Right atrium auricular region (tissue), 2 donors: ENCODE measurements around the gene GALNT10. TPM values are rescaled to one million over a fixed set of nuclear protein-coding genes. Genes with fewer than 3 reads are reported as not detected.

Experiments used
- DNase-seq: peaks from one replicate; pipeline ENCODE4 v3.0.0-alpha.2; 2019; ENCODE audit warnings: low spot score
- H3K27ac ChIP-seq, 2 donors: fragments of 200-600 bp; sonication (generic); 1 replicate in 1 of 2; 2 replicates in 1 of 2; pipeline ENCODE4 v1.5.1; 2016 to 2019
- H3K27me3 ChIP-seq, 2 donors: fragments of 200-600 bp; sonication (generic); one replicate each; pipeline versions ENCODE4 v1.5.1 to v1.6.0; 2017 to 2019
- H3K36me3 ChIP-seq: fragments of 200-600 bp; sonication (generic); one replicate; pipeline ENCODE4 v1.5.1; 2016
- H3K4me1 ChIP-seq, 2 donors: fragments of 200-600 bp; sonication (generic); one replicate each; pipeline versions ENCODE4 v1.5.1 to v1.6.0; 2017 to 2019
- H3K4me3 ChIP-seq, 2 donors: fragments of 200-600 bp; sonication (generic); 1 replicate in 1 of 2; 2 replicates in 1 of 2; pipeline ENCODE4 v1.5.1; 2017 to 2019; ENCODE audit warnings: mild to moderate bottlenecking in 1 of 2, moderate library complexity in 1 of 2
- H3K9me3 ChIP-seq, 2 donors: fragments of 200-600 bp; sonication (generic); one replicate each; pipeline ENCODE4 v1.5.1; 2019
- total RNA-seq, 2 donors: library from RNA; depleted of rRNA; stranded (reverse); fragments of >200 nt; gene quantifications; one replicate each; pipeline ENCODE4 v1.1.0, GENCODE V29; 2016
- TF ChIP-seq, protein P1 (sequence below), 2 donors: fragments of 200-600 bp; sonication (generic); IDR thresholded peaks; one replicate each; pipeline ENCODE4 v1.5.1; 2019; ENCODE audit warnings: antibody characterized with exemption in 2 of 2

The GALNT10 gene
- total RNA-seq, 2 donors from 2014 or later: 13.2 to 18.4 TPM

- TF ChIP-seq, protein P1, sequence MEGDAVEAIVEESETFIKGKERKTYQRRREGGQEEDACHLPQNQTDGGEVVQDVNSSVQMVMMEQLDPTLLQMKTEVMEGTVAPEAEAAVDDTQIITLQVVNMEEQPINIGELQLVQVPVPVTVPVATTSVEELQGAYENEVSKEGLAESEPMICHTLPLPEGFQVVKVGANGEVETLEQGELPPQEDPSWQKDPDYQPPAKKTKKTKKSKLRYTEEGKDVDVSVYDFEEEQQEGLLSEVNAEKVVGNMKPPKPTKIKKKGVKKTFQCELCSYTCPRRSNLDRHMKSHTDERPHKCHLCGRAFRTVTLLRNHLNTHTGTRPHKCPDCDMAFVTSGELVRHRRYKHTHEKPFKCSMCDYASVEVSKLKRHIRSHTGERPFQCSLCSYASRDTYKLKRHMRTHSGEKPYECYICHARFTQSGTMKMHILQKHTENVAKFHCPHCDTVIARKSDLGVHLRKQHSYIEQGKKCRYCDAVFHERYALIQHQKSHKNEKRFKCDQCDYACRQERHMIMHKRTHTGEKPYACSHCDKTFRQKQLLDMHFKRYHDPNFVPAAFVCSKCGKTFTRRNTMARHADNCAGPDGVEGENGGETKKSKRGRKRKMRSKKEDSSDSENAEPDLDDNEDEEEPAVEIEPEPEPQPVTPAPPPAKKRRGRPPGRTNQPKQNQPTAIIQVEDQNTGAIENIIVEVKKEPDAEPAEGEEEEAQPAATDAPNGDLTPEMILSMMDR (IDR thresholded peaks at IDR 0.05): no peak
- no peaks in the 10 kb centered on the region for H3K9me3 ChIP-seq
- no peaks in the 10 kb centered on the region for H3K27me3 ChIP-seq
- no peak overlapping the region for H3K27ac ChIP-seq
- H3K4me1 ChIP-seq: peaks cover 0 to 25% of the 10 kb centered on the region in 2 donors
- no peak overlapping the region for H3K4me3 ChIP-seq
- DNase-seq: no peak
- peaks cover 46% of the 10 kb centered on the region for H3K36me3 ChIP-seq
Measured at GRCh38 chr5:154451957-154452356, 261.4 kb downstream of the GALNT10 start.

DNA sequence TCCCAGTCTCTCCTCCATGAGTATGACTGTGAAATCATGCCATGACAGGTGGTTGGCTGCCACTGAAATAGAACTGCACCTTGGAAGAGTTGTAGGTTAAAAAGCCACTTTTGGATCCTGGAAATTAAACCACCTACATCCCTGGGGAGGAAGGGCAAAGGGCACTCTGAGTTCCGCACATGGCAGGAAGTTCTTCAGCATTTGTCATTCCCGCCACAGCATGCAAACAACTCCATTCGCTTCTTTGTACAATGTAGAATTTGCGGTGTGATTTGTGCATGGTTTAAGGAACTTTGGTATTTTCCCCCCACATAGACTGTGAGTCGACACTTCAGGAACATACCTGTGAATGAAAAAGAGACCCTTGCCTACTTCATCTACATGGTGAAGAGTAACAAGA lies 265.1 kb downstream of the GALNT10 start:
- H3K9me3 ChIP-seq: no peaks in the 10 kb centered on the region
- H3K4me1 ChIP-seq: peaks cover 0 to 11% of the 10 kb centered on the region in 2 donors
- H3K27me3 ChIP-seq: no peaks in the 10 kb centered on the region
- no peak overlapping the region for H3K4me3 ChIP-seq
- TF ChIP-seq, protein P1 (IDR thresholded peaks at IDR 0.05): no peak
- H3K36me3 ChIP-seq: peaks cover 66% of the 10 kb centered on the region
- H3K27ac ChIP-seq: no peak overlapping the region
- no peak for DNase-seq

GRCh38 chr5:154456540-154456939 lies 266.0 kb downstream of the GALNT10 start:
- no peak overlapping the region for H3K4me3 ChIP-seq
- no peaks in the 10 kb centered on the region for H3K9me3 ChIP-seq
- peaks cover 0 to 11% of the 10 kb centered on the region in 2 donors for H3K4me1 ChIP-seq
- H3K27ac ChIP-seq: no peak overlapping the region
- no peak for DNase-seq
- no peaks in the 10 kb centered on the region for H3K27me3 ChIP-seq
- H3K36me3 ChIP-seq: peaks cover 61% of the 10 kb centered on the region
- TF ChIP-seq, protein P1 (IDR thresholded peaks at IDR 0.05): no peak

DNA sequence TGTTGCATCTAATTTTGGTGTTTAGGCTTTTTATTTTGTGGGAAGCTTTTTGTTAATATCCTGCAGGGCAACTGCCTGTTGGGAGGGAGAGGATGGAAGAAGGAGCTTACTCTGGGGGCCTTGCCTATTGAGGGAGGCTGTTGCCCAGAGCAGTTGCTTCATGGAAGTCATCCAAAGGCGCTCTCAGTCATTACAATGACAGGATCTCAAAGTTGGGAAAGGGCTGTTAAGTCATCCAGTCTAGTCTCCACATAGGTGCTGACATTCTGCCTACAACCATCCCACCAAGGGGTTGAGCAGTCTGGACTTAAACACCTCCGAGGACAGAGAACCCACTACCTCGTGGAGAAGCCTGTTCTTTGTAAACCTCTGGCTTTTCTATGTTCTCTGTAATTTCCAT lies 268.5 kb downstream of the GALNT10 start:
- Histone ChIP-seq H3K4me1 (peaks cover 0 to 11% of the 10 kb centered on the region in 2 donors), H3K27ac (no peak overlapping the region), H3K27me3 (no peaks in the 10 kb centered on the region), H3K36me3 (peaks cover 48% of the 10 kb centered on the region), H3K4me3 (no peak overlapping the region), H3K9me3 (no peaks in the 10 kb centered on the region)
- no peak for DNase-seq
- TF ChIP-seq, protein P1 (IDR thresholded peaks at IDR 0.05): no peak

DNA sequence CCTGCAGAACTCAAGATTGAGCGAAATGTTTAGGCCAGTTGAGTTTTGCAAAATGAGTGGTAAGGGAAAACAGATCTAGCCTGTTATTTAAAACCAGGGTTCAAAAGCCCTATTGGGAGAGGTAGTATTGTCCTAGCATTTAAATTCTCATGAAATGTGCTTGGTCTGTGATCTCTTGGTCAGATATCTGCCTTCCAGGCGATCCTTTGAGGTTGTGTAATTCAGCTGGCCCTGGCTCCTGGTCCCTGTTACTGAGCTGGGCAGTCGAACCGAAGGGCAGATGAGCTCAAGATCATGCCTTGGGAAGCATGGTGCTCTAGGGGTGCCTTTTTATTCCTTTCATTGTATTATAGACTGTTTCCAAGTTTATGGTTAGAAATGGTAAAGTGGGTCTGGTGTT lies 269.6 kb downstream of the GALNT10 start:
- peaks cover 0 to 11% of the 10 kb centered on the region in 2 donors for H3K4me1 ChIP-seq
- no peaks in the 10 kb centered on the region for H3K27me3 ChIP-seq
- H3K9me3 ChIP-seq: no peaks in the 10 kb centered on the region
- peaks cover 38% of the 10 kb centered on the region for H3K36me3 ChIP-seq
- TF ChIP-seq, protein P1 (IDR thresholded peaks at IDR 0.05): no peak
- no peak overlapping the region for H3K27ac ChIP-seq
- no peak for DNase-seq
- no peak overlapping the region for H3K4me3 ChIP-seq

GRCh38 chr5:154461531-154461930 lies 271.0 kb downstream of the GALNT10 start:
- Histone ChIP-seq H3K4me1 (peaks cover 0 to 11% of the 10 kb centered on the region in 2 donors), H3K36me3 (peaks cover 24% of the 10 kb centered on the region), H3K9me3 (no peaks in the 10 kb centered on the region), H3K4me3 (no peak overlapping the region), H3K27me3 (no peaks in the 10 kb centered on the region), H3K27ac (no peak overlapping the region)
- DNase-seq: no peak
- TF ChIP-seq, protein P1 (IDR thresholded peaks at IDR 0.05): no peak
